ENCODE data around the gene AGO3. TPM values are rescaled to one million over a fixed set of nuclear protein-coding genes. Genes with fewer than 3 reads are reported as not detected.

The AGO3 gene
- total RNA-seq, 2 donors from 2014 or later, result 19.4 to 32.7 TPM

- 35% methylated on average over 18 of the region's 18 CpGs for WGBS
- Histone ChIP-seq H3K36me3 (no peaks in the 10 kb centered on the region), H3K4me3 (no peak overlapping the region), H3K27me3 (replicated peaks; ENCODE audit: insufficient read depth) (no peaks in the 10 kb centered on the region), H3K9me3 (no peaks in the 10 kb centered on the region), H3K4me1 (replicated peaks) (no peaks in the 10 kb centered on the region), H3K27ac (peak overlapping the region; percentile 46 to 57)
- no peak for TF ChIP-seq POLR2A (IDR thresholded peaks at IDR 0.05)
- TF ChIP-seq, protein P1, sequence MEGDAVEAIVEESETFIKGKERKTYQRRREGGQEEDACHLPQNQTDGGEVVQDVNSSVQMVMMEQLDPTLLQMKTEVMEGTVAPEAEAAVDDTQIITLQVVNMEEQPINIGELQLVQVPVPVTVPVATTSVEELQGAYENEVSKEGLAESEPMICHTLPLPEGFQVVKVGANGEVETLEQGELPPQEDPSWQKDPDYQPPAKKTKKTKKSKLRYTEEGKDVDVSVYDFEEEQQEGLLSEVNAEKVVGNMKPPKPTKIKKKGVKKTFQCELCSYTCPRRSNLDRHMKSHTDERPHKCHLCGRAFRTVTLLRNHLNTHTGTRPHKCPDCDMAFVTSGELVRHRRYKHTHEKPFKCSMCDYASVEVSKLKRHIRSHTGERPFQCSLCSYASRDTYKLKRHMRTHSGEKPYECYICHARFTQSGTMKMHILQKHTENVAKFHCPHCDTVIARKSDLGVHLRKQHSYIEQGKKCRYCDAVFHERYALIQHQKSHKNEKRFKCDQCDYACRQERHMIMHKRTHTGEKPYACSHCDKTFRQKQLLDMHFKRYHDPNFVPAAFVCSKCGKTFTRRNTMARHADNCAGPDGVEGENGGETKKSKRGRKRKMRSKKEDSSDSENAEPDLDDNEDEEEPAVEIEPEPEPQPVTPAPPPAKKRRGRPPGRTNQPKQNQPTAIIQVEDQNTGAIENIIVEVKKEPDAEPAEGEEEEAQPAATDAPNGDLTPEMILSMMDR (IDR thresholded peaks at IDR 0.05), result no peak
- TF ChIP-seq POLR2AphosphoS5 (IDR thresholded peaks at IDR 0.05), result no peak
- no peak for DNase-seq (ENCODE audit: low spot score)
- intact Hi-C loops (cut with DNase I), result no loop called here
These were observed 184.3 kb downstream of the AGO3 start for GRCh38 chr1:36115200-36115669.

DNA sequence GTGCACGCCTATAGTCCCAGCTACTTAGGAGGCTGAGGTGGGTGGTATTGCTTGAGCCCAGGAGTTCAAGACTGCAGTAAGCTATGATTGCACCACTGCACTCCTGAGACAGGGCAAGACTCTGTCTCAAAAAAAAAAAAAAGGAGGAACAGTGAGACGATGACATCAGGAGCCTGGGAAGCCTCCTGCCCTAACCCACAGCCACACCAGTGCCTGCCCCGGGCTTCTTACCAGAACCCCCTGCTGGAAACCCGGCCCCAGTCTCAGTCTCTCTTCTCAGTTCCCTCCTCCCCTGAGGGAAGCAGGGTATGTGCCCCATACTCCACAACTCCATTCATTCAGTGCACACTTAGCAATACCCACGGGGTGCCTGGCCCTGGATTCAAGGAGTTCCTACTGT lies 185.0 kb downstream of the AGO3 start:
- no peaks in the 10 kb centered on the region for H3K4me1 ChIP-seq (replicated peaks)
- 58% methylated on average over 5 of the region's 5 CpGs for WGBS
- intact Hi-C loops (cut with DNase I), result no loop called here
- H3K4me3 ChIP-seq, result no peak overlapping the region
- no peak for DNase-seq (ENCODE audit: low spot score)
- H3K27me3 ChIP-seq (replicated peaks; ENCODE audit: insufficient read depth), result no peaks in the 10 kb centered on the region
- TF ChIP-seq POLR2AphosphoS5 (IDR thresholded peaks at IDR 0.05) (no peak), POLR2A (IDR thresholded peaks at IDR 0.05) (no peak)
- TF ChIP-seq, protein P1 (IDR thresholded peaks at IDR 0.05), result no peak
- peak overlapping the region in 1 of 2 donors; percentile 24 for H3K27ac ChIP-seq
- H3K36me3 ChIP-seq, result no peaks in the 10 kb centered on the region
- no peaks in the 10 kb centered on the region for H3K9me3 ChIP-seq

- no peaks in the 10 kb centered on the region for H3K4me1 ChIP-seq (replicated peaks)
- no peak for DNase-seq (ENCODE audit: low spot score)
- no peaks in the 10 kb centered on the region for H3K9me3 ChIP-seq
- H3K27me3 ChIP-seq (replicated peaks; ENCODE audit: insufficient read depth), result no peaks in the 10 kb centered on the region
- intact Hi-C loops (cut with DNase I), result no loop called here
- H3K36me3 ChIP-seq, result no peaks in the 10 kb centered on the region
- WGBS, result 73% methylated on average over 5 of the region's 5 CpGs
- TF ChIP-seq POLR2AphosphoS5 (IDR thresholded peaks at IDR 0.05), result no peak
- TF ChIP-seq, protein P1 (IDR thresholded peaks at IDR 0.05), result no peak
- no peak for TF ChIP-seq POLR2A (IDR thresholded peaks at IDR 0.05)
- H3K4me3 ChIP-seq, result no peak overlapping the region
- H3K27ac ChIP-seq, result no peak overlapping the region
These were observed 186.0 kb downstream of the AGO3 start for GRCh38 chr1:36116901-36117300.

DNA sequence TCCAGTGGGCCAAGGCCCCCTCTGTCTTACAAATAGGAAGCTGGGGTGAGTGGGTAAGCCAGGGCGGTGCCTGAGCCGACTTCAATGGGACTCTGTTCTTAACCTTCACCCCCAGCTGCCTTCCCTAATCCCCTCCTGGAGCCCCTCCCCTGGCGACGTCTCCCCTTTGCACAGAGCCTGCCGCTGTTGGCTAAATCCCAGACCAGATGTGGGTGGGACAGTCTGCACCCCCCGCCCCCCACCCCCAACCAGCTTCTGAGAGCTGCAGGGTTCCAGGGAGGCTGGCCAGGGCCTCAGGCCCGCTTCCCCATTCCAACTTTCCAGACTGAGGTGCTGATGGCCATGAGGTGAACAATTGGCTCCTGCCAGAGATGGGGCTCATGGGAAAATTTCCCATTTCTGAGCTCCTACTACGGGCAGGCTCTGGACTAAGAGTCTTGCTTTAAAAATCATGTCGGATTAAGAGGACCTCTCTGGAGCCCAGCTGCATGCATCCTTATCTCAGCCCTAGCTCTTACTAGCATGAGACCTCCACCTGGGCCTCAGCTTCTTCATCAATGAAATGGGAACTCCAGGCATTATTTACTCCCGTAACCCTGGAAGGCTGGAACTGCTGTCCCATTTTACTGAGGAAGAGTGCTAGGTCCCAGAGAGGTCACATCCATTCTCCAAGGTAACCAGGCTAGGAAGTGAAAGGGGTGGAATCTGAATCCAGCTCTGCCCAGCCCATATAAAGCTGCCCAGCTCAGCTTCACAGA lies 187.7 kb downstream of the AGO3 start:
- 79% methylated on average over 10 of the region's 10 CpGs for WGBS
- Histone ChIP-seq H3K9me3 (no peaks in the 10 kb centered on the region), H3K36me3 (no peaks in the 10 kb centered on the region), H3K27ac (no peak overlapping the region), H3K4me3 (no peak overlapping the region), H3K4me1 (replicated peaks) (no peaks in the 10 kb centered on the region), H3K27me3 (replicated peaks; ENCODE audit: insufficient read depth) (no peaks in the 10 kb centered on the region)
- TF ChIP-seq, protein P1 (IDR thresholded peaks at IDR 0.05), result no peak
- TF ChIP-seq POLR2AphosphoS5 (IDR thresholded peaks at IDR 0.05) (no peak), POLR2A (IDR thresholded peaks at IDR 0.05) (no peak)
- intact Hi-C loops (cut with DNase I), result no loop called here
- no peak for DNase-seq (ENCODE audit: low spot score)

DNA sequence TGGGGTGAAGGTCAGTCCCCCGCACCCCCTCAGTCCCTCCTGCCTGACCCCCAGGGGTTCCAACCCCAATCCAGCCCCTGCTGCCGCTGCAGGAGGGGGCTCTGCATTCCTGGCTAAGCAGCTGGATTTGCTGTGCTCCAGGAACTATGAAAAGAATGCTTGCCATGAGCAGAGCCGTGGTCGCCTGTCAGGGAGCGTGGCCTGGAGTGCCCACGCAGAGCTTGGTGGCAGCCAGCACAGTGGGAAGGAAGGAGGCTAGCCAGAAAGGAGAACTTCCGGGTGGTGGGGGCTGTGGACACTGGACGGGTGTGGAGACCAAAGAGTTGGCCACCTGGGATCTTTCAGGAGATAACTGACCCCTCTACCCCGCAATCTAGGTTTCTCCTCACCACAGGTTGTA lies 188.6 kb downstream of the AGO3 start:
- intact Hi-C loops (cut with DNase I), result no loop called here
- DNase-seq (ENCODE audit: low spot score), result no peak
- TF ChIP-seq POLR2A (IDR thresholded peaks at IDR 0.05), result no peak
- no peak for TF ChIP-seq POLR2AphosphoS5 (IDR thresholded peaks at IDR 0.05)
- TF ChIP-seq, protein P1 (IDR thresholded peaks at IDR 0.05), result no peak
- Histone ChIP-seq H3K9me3 (no peaks in the 10 kb centered on the region), H3K27me3 (replicated peaks; ENCODE audit: insufficient read depth) (no peaks in the 10 kb centered on the region), H3K4me1 (replicated peaks) (no peaks in the 10 kb centered on the region), H3K4me3 (no peak overlapping the region), H3K36me3 (no peaks in the 10 kb centered on the region), H3K27ac (no peak overlapping the region)
- WGBS, result 43% methylated on average over 9 of the region's 9 CpGs
